M059J (cell line): ENCODE data around the gene RAET1G. TPM values are rescaled to one million over a fixed set of nuclear protein-coding genes. Genes with fewer than 3 reads are reported as not detected.
A peak's percentile ranks its signal among the peaks of the same experiment; 100 is the strongest.
"Not testable (repeated sequence)": the region's sequence is repeated elsewhere in the genome, so short reads cannot be mapped to it uniquely, and the experiment has no call there.

ENCODE experiments used
- DNase-seq: peaks from one replicate; pipeline ENCODE4 v3.0.0-alpha.2; 2012; ENCODE audit warnings: low read depth
- total RNA-seq: library from RNA; depleted of rRNA; stranded (reverse); fragments of >200 nt; shearing (Covaris generic); gene quantifications from 2 replicates; pipeline ENCODE4 v1.2.3, GENCODE V29; 2014; rRNA removed

Gene RAET1G, protein sequence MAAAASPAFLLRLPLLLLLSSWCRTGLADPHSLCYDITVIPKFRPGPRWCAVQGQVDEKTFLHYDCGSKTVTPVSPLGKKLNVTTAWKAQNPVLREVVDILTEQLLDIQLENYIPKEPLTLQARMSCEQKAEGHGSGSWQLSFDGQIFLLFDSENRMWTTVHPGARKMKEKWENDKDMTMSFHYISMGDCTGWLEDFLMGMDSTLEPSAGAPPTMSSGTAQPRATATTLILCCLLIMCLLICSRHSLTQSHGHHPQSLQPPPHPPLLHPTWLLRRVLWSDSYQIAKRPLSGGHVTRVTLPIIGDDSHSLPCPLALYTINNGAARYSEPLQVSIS
- 19.7 and 20.6 TPM in 2 replicates for total RNA-seq

DNA sequence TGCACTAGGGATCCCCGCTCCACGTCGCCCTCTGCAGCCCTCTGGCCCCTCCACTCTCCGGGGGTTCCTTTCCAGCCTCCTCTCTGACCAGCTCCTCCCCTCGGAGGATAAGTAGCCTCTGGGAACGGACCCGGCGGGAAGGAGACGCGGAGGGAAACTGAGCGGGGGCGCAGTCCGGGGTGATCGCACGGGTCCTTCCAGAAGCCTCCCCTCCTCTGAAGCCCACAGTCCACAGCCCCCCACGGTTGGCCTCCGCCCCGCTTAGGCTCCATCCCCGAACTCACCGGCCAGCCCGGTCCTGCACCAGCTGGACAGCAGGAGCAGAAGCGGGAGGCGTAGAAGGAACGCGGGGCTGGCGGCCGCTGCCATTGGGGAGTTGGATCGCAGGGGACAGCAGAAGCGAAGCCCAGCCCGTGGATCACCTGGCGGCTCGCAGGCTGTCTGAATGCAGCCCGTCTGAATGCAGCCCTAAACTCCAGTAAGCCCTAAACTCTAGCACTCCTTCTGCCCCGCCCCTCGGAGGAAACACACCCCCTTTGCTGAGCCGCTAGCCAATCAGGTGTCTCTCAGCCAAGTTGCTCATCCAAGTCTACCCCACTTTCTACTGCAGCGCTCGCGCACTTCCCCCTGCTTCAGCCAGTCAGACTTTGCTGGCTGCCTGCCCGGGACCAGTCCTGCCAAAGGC, at the start of gene RAET1G:
TSS of gene RAET1G (minus strand) at position 480 of the 685 bp plus-strand sequence. CDS start at position 369, 111 bp downstream.
- DNase-seq: peak; percentile 96

GRCh38 chr6:149969635-149970034, 46.7 kb upstream of the RAET1G start:
- DNase-seq: no peak

GRCh38 chr6:149968909-149969308, 46.0 kb upstream of the RAET1G start:
- DNase-seq: not testable (repeated sequence)

DNA sequence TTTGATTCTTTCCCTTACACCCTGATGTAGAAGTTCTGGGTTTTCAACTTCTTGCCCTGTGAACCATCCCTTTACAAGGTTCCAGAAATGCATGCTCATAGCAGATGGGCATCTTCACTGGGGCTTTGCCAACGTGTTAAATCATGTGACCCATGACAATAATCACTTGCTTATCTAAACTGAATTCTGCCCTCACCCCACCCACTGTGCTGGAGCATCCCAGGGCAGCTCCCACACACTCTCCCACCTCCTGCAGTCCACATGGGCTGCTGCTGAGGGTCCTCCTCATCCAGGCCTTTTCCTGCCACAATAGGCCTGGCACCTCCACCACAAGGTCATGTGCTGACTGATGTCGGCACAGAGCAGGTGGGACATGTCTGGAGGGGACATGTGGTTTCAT, 45.1 kb upstream of the RAET1G start:
- not testable (repeated sequence) for DNase-seq

DNA sequence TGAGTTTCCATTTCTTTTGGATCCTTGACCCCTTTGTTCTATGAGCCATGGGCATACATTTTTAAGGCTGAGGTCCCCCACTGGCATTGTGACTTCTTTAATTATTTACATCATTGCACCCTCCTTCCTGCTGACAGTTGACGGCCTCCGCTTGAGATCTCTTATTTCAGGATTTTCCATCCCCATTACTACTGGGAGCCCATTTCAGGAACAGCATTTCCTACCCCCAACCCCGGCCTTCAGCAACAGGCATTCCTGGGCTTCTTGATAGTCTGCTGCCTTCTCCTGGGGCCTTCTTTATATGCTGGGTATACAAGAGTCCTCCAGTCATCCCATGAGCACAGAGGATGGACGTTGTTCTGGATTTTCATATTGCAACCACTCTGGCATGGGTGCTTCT, 44.7 kb upstream of the RAET1G start:
- DNase-seq: no peak

- not testable (repeated sequence) for DNase-seq
Measured at GRCh38 chr6:149966319-149966718, 43.4 kb upstream of the RAET1G start.

GRCh38 chr6:149965194-149966020, 42.5 kb upstream of the RAET1G start:
- DNase-seq: no peak

- DNase-seq: peak; percentile 23
Measured at GRCh38 chr6:149964308-149965193, 41.6 kb upstream of the RAET1G start.

DNA sequence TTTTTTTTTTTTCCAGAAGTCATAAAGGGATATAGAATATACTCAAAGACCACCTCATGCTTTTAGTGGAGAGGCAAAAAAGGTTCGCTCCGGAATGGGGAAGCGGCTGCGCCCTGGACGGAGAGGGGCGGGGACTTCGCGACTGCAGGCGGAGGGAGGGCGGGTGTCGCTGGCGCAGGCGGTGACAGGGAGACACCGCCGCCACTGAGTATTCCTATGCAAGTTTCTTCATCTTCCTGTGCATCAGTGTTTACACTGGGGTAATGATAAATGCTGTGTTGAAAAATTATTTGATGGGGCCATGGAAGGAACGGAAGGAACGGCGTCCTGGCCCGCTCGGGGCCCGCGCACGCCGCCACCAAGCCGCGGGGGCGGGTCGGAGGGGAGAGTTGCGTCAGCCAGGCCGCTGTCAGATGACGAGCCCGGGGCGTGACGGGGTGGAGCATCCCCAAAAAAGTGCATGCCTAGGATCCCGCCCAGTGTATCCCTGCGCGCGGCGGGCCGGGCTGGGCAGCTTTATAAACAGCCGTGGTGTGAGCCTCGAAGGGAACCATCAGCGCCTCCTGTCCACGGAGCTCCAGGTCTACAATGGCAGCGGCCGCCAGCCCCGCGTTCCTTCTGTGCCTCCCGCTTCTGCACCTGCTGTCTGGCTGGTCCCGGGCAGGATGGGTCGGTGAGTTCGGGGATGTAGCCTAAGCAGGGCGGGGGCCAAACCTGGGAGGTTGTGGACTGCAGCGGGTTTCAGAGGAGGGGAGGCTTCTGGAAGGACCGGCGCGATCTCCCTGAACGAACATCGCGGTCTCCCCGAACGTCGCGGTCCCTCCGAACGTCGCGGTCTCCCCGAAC, 40.8 kb upstream of the RAET1G start, which contains the start of gene ULBP1:
TSS of gene ULBP1 (plus strand) at position 482 of the 846 bp plus-strand sequence. CDS start at position 589, 107 bp downstream.
- peak; percentile 86 for DNase-seq

- peak; percentile 89 for DNase-seq
Measured at GRCh38 chr6:149963212-149963461, 40.2 kb upstream of the RAET1G start.

- no peak for DNase-seq
Measured at GRCh38 chr6:149962461-149963211, 39.7 kb upstream of the RAET1G start.

GRCh38 chr6:149961728-149962425, 39.0 kb upstream of the RAET1G start:
- DNase-seq: peak; percentile 52

GRCh38 chr6:149960488-149960887, 37.6 kb upstream of the RAET1G start:
- no peak for DNase-seq

DNA sequence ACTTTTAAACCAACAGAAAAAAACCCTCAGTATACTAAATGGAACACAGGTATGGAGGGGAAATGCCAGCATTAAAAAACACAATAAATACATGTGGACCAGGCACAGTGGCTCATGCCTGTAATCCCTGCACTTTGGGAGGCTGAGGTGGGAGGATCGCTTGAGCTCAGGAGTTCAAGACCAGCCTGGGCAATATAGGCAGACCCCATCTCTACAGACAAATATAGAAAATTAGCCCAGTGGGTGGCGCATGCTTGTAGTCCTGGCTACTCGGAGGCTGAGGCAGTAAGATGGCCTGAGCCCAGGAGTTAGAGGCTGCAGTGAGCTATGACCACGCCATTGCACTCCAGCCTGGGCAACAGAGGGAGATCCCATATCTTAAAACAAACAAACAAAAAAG, 36.9 kb upstream of the RAET1G start:
- not testable (repeated sequence) for DNase-seq

DNA sequence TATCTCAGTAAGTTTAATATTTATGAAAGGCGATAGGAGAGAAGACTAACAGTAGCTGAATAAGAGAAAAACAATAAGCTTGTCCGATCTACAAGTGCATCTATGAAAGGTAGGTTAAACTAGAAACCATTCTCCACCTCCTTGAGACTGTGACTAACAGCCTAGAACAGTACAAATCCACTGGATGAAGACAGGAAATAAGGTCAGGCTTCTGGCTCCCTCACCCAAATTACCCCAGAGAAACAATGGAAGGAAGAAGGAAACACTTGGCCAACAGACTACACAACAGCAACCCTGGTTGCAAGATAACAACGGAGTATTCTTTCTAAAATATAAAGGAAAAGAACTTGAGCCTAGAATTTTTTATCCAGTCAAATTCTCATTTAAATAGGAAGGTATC, 35.2 kb upstream of the RAET1G start:
- not testable (repeated sequence) for DNase-seq

GRCh38 chr6:149955654-149956317, 32.9 kb upstream of the RAET1G start:
- not testable (repeated sequence) for DNase-seq

DNA sequence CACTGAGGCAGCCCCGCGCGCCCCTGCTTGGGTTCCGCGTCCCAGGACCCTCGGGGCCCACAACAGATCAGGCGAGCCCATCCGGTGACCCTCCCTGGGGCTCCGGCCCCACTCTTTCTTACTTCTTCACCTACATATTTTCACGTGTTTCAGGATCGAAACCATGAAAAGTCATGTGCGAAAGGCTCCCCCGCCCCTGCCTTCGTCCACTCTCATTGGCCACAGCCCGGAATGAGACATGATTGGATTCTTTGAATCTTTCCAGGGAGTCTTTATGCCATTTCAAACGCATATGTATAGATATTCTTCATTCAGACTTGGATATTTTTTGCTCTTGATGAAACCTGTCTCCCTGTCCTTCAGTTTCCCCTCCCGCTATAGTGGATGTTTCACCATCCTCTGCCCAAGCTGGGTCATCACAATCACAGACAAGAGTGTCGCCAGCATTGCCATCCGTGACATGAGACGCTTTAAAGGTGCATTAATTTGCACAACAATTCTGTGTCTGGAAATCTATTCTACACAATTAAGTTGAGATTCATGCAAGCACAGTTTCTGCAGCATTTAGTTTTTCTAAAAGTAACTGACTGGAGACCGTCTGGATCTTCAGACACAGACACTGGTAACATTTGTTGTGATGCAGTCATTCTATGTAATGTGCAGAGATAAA, 32.2 kb upstream of the RAET1G start:
- not testable (repeated sequence) for DNase-seq
